Measurements from ENCODE around the gene SPPL2A. TPM values are rescaled to one million over a fixed set of nuclear protein-coding genes. Genes with fewer than 3 reads are reported as not detected.

SPPL2A gene
- total and polyA plus RNA-seq, 9 of the 15 experiments (the other 6 are each of a cell fraction or from before 2014, with no cell fraction given), result 9.8 to 66.1 (median 38.0) TPM

DNA sequence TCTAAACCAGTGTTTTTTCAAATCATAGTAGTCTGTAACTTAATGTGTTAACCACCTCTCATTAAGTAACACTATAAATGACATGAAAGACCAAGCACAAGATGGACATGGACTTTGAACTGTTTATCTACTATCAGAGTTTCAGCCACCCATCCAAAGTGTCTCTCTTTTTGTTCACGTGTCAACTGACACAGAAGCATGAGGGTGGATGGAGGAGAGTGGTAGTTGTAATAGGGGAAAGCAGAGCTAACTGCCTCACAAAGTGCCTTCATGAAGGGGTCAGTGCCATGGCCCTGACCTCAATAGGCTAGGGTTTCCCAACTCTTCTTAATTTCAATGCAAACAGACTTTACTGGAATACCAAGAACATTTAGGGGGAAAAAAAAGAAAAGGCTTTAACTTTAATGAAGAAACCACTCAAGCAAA is 46.8 kb downstream of the SPPL2A start (continued):
- TF ChIP-seq RBFOX2 (IDR thresholded peaks at IDR 0.05; ENCODE audit: low read depth, low read length), result no peak
- no peak for TF ChIP-seq ATF7 (IDR thresholded peaks at IDR 0.05)
- TF ChIP-seq TAF9B (IDR thresholded peaks at IDR 0.05; ENCODE audit: partially characterized antibody), result no peak
- no peak for TF ChIP-seq COPS2 (conservative IDR thresholded peaks at IDR 0.05)
- TF ChIP-seq CCAR2 (IDR thresholded peaks at IDR 0.05; ENCODE audit: low read depth, low read length), result no peak

GRCh38 chr15:50712018-50712417 is 53.5 kb downstream of the SPPL2A start:
- BruUV-seq (replicated peaks), result no TSS peak
- H3K27me3 ChIP-seq (ENCODE audit: control insufficient read depth in 2 of 2, insufficient read depth in 2 of 2, low read length in 2 of 2), result no peaks in the 10 kb centered on the region
- ChIA-PET CTCF (ENCODE audit: low intra/inter-chr PET ratio) (no interaction called here), POLR2A (interaction anchor here (1.1 kb wide), 1 partner anchor 67 kb away, joined by 3 read pairs; no protein-coding TSS in a partner anchor)
- H3K4me3 ChIP-seq, result no peak overlapping the region
- H3K9ac ChIP-seq (ENCODE audit: insufficient read depth in 1 of 2, low read depth in 2 of 2, low read length in 2 of 2), result no peak overlapping the region
- TF ChIP-seq ZNF668 (CRISPR knock-in tag; IDR thresholded peaks at IDR 0.05) (no peak), ZC3H11A (IDR thresholded peaks at IDR 0.05; ENCODE audit: low read depth, low read length) (no peak), ZNF445 (CRISPR knock-in tag; IDR thresholded peaks at IDR 0.05; ENCODE audit: low read depth) (no peak), TCF3 (CRISPR knock-in tag; IDR thresholded peaks at IDR 0.05) (no peak), CCNT2 (IDR thresholded peaks at IDR 0.05; ENCODE audit: borderline replicate concordance, extremely low read depth, insufficient read length, low read depth, low read length) (no peak), ZNF184 (CRISPR knock-in tag; IDR thresholded peaks at IDR 0.05) (no peak), ZNF282 (CRISPR knock-in tag; IDR thresholded peaks at IDR 0.05) (no peak)
- H3K36me3 ChIP-seq (ENCODE audit: control insufficient read depth, insufficient read depth, low read length), result peaks cover 15% of the 10 kb centered on the region; the same call in 2 of the 3 replicates
- no peak overlapping the region for H3K4me2 ChIP-seq (ENCODE audit: insufficient read depth, low read length)
- in situ Hi-C loops (cut with MboI) (no loop called here), intact Hi-C loops (cut with micrococcal nuclease) (no loop called here)
- no peak overlapping the region for H3K27ac ChIP-seq (ENCODE audit: extremely low read depth, low read depth, low read length)
- H3K9me1 ChIP-seq (ENCODE audit: control insufficient read depth, insufficient read depth, low read length), result no peaks in the 10 kb centered on the region
- H2AFZ ChIP-seq (ENCODE audit: low read depth, low read length), result no peak overlapping the region
- no peaks in the 10 kb centered on the region for H4K20me1 ChIP-seq (replicated peaks; ENCODE audit: control insufficient read depth, insufficient read depth, low read length)
- ATAC-seq (no peak), FAIRE-seq (no peak), DNase-seq (ENCODE audit: extremely low read depth in 1 of 4, low spot score in 3 of 4) (no peak)
- H3K9me3 ChIP-seq (replicated peaks; ENCODE audit: control insufficient read depth, insufficient read depth, low read depth, low read length), result no peaks in the 10 kb centered on the region
- H3K79me2 ChIP-seq (ENCODE audit: control insufficient read depth, insufficient read depth, low read length), result no peaks in the 10 kb centered on the region
- 100% methylated on average over 3 of the region's 3 CpGs for WGBS (ENCODE audit: insufficient coverage, low coverage, missing lambda C conversion rate)
- H3K4me1 ChIP-seq (replicated peaks in 1 of 2; ENCODE audit: control insufficient read depth in 2 of 2, insufficient read depth in 2 of 2, low read length in 2 of 2), result no peaks in the 10 kb centered on the region; a peak in 2 of 5 replicates
